PC-3 (cell line): ENCODE results near the gene CCDC38. TPM values are rescaled to one million over a fixed set of nuclear protein-coding genes. Genes with fewer than 3 reads are reported as not detected.

Source experiments
- ATAC-seq: fragments of 200-7000 bp; cut with Tn5 transposase; 2 replicates; pipeline ENCODE4 v1.9.1; 2020; ENCODE audit warnings: mild to moderate bottlenecking, moderate library complexity
- BruUV-seq: library from RNA; stranded (reverse); fragments of 400-500 nt; replicated peaks from 2 replicates; lab custom pipeline; 2021; lab: Mats Ljungman, UMichigan
- CTCF ChIA-PET: fragments of 300-600 bp; sonication (Branson Sonifier 250); formaldehyde crosslinking; loops from one replicate; lab custom pipeline; 2022; ENCODE audit warnings: antibody characterized with exemption; lab: Charles Lee
- POLR2A ChIA-PET: fragments of 300-600 bp; sonication (Branson Sonifier 250); formaldehyde crosslinking; loops from one replicate; lab custom pipeline; 2022; ENCODE audit warnings: antibody characterized with exemption; ENCODE audit not compliant: unreplicated experiment; lab: Charles Lee
- DNase-seq: peaks from one replicate; pipeline ENCODE4 v3.0.0-alpha.2; 2015
- H2AFZ ChIP-seq: fragments of 300-600 bp; sonication (generic); 2 replicates; pipeline ENCODE4 v1.6.0; 2016; ENCODE audit warnings: antibody characterized with exemption, low read length
- H3F3A ChIP-seq: fragments of 300-600 bp; sonication (generic); one replicate; pipeline ENCODE4 v1.6.0; 2017; ENCODE audit warnings: antibody characterized with exemption, low read length, control low read depth, mild to moderate bottlenecking; ENCODE audit not compliant: unreplicated experiment
- H3K27ac ChIP-seq: fragments of 300-600 bp; sonication (generic); 2 replicates; pipeline ENCODE4 v1.5.1; 2016; ENCODE audit warnings: mild to moderate bottlenecking, low read length
- H3K27me3 ChIP-seq: fragments of 300-600 bp; sonication (generic); 2 replicates; pipeline ENCODE4 v1.6.1; 2016; ENCODE audit warnings: low read length, mixed read lengths
- H3K36me3 ChIP-seq: fragments of 300-600 bp; sonication (generic); 2 replicates; pipeline ENCODE4 v1.6.1; 2016; ENCODE audit warnings: low read depth, mixed run types, low read length, mixed read lengths
- H3K4me1 ChIP-seq: fragments of 300-600 bp; sonication (generic); 2 replicates; pipeline ENCODE4 v1.5.1; 2016; ENCODE audit warnings: low read length; ENCODE audit not compliant: insufficient read depth
- H3K4me2 ChIP-seq: fragments of 300-600 bp; sonication (generic); 2 replicates; pipeline ENCODE4 v1.6.0; 2016; ENCODE audit warnings: low read length
- H3K4me3 ChIP-seq: fragments of 300-600 bp; sonication (generic); 2 replicates; pipeline ENCODE4 v1.5.1; 2016; ENCODE audit warnings: mild to moderate bottlenecking, low read length, mixed read lengths
- H3K79me2 ChIP-seq: fragments of 300-600 bp; sonication (generic); 2 replicates; pipeline ENCODE4 v1.6.1; 2017; ENCODE audit warnings: low read length, mixed read lengths
- H3K9ac ChIP-seq: fragments of 300-600 bp; sonication (generic); 2 replicates; pipeline ENCODE4 v1.6.0; 2016; ENCODE audit warnings: mild to moderate bottlenecking, low read length
- H3K9me2 ChIP-seq: fragments of 300-600 bp; sonication (generic); replicated peaks from 2 replicates; pipeline ENCODE4 v1.6.1; 2016; ENCODE audit warnings: mixed run types, low read length, mixed read lengths
- H3K9me3 ChIP-seq: fragments of 300-600 bp; sonication (generic); 2 replicates; pipeline ENCODE4 v1.6.1; 2016; ENCODE audit warnings: low read length, mixed read lengths
- H4K20me1 ChIP-seq: fragments of 300-600 bp; sonication (generic); 2 replicates; pipeline ENCODE4 v1.6.1; 2016; ENCODE audit warnings: low read length, mixed read lengths
- CTCF ChIP-seq: fragments of 300-600 bp; sonication (generic); conservative IDR thresholded peaks from 2 replicates; pipeline ENCODE4 v1.5.1; 2017; ENCODE audit warnings: antibody characterized with exemption, low read depth, mild to moderate bottlenecking, low read length
- EZH2 ChIP-seq: fragments of 300-600 bp; sonication (generic); IDR thresholded peaks from one replicate; pipeline ENCODE4 v1.6.1; 2017; ENCODE audit warnings: antibody characterized with exemption, mild to moderate bottlenecking, low read length; ENCODE audit not compliant: unreplicated experiment
- EZH2phosphoT487 ChIP-seq: fragments of 300-600 bp; sonication (generic); IDR thresholded peaks from 2 replicates; pipeline ENCODE4 v1.6.1; 2018; ENCODE audit warnings: mild to moderate bottlenecking, antibody characterized with exemption, low read length, borderline replicate concordance
- intact Hi-C: fragments of 100-400 bp; cut with micrococcal nuclease; formaldehyde crosslinking; loops from 2 replicates; pipeline ENCODE4 v1.9.0; 2023
- total RNA-seq: library from RNA; depleted of rRNA; stranded (reverse); fragments of >200 nt; gene quantifications from 2 replicates; pipeline ENCODE4 v1.2.3, GENCODE V29; 2014

The CCDC38 gene
- total RNA-seq, 1 experiment from 2014 or later, result not detected

- no peak for TF ChIP-seq EZH2phosphoT487
- TF ChIP-seq EZH2, result no peak
- BruUV-seq, result no TSS peak
- Histone ChIP-seq H3K4me1 (peaks cover 18% of the 10 kb centered on the region), H3K79me2 (peaks cover 34% of the 10 kb centered on the region), H3K4me3 (no peak overlapping the region), H3K27ac (no peak overlapping the region), H2AFZ (no peak overlapping the region), H3K9me3 (no peaks in the 10 kb centered on the region), H4K20me1 (peaks cover 21% of the 10 kb centered on the region), H3K27me3 (no peaks in the 10 kb centered on the region), H3F3A (no peaks in the 10 kb centered on the region), H3K36me3 (peaks cover 15% of the 10 kb centered on the region), H3K4me2 (no peak overlapping the region), H3K9me2 (no peaks in the 10 kb centered on the region), H3K9ac (no peak overlapping the region)
- ChIA-PET POLR2A (interaction anchor here (0.7 kb wide), 1 partner anchor 498 kb away, joined by 5 read pairs; no protein-coding TSS in a partner anchor), CTCF (no interaction called here)
- ATAC-seq (no peak), DNase-seq (no peak)
- intact Hi-C loops, result no loop called here
These were observed 85.3 kb downstream of the CCDC38 start for GRCh38 chr12:95857156-95857555.

DNA sequence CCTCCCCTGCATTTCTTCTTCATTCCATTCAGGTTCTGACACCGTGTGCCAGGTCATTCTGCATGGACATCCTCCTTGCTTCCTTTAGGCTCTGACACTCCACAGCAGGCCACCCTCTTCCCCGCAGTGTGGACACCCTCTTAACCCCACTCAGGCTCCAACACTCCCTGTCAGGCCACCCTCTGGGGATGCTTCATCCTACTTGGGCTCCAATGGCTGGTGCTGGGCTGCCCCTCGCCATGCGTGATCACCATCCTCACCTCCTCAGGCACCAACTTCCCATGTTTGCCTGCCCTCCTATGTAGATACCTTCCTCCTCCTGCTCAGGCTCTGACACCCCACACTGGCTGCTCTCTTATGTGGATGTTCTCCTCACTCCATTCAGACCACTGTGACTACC, 90.3 kb downstream of the CCDC38 start:
- H3K4me3 ChIP-seq, result no peak overlapping the region

GRCh38 chr12:95851606-95852005, 90.8 kb downstream of the CCDC38 start:
- Histone ChIP-seq H3K4me1 (no peaks in the 10 kb centered on the region), H3K9ac (no peak overlapping the region), H3K27me3 (no peaks in the 10 kb centered on the region), H3K27ac (no peak overlapping the region), H3K79me2 (no peaks in the 10 kb centered on the region), H3K9me3 (no peaks in the 10 kb centered on the region), H2AFZ (no peak overlapping the region), H3K36me3 (no peaks in the 10 kb centered on the region), H4K20me1 (no peaks in the 10 kb centered on the region), H3K4me3 (no peak overlapping the region), H3K9me2 (no peaks in the 10 kb centered on the region), H3K4me2 (no peak overlapping the region), H3F3A (no peaks in the 10 kb centered on the region)
- ChIA-PET CTCF (no interaction called here), POLR2A (no interaction called here)
- no peak for TF ChIP-seq EZH2phosphoT487
- TF ChIP-seq EZH2, result no peak
- no peak for TF ChIP-seq CTCF
- no peak for ATAC-seq
- intact Hi-C loops, result no loop called here
- no TSS peak for BruUV-seq
- no peak for DNase-seq

More for the DNA sequence above, 90.3 kb downstream of the CCDC38 start:
- H3K79me2 ChIP-seq, result no peaks in the 10 kb centered on the region
- H2AFZ ChIP-seq, result no peak overlapping the region
- no peaks in the 10 kb centered on the region for H3K4me1 ChIP-seq
- POLR2A ChIA-PET, result no interaction called here
- intact Hi-C loops, result no loop called here
- no peaks in the 10 kb centered on the region for H3K9me2 ChIP-seq
- H3K4me2 ChIP-seq, result no peak overlapping the region
- no peaks in the 10 kb centered on the region for H3F3A ChIP-seq
- H3K9me3 ChIP-seq, result no peaks in the 10 kb centered on the region
- H3K27me3 ChIP-seq, result no peaks in the 10 kb centered on the region
- ATAC-seq (no peak), DNase-seq (no peak)
- H3K9ac ChIP-seq, result no peak overlapping the region
- TF ChIP-seq CTCF (no peak), EZH2phosphoT487 (no peak), EZH2 (no peak)
- no peak overlapping the region for H3K27ac ChIP-seq
- no peaks in the 10 kb centered on the region for H4K20me1 ChIP-seq
- no peaks in the 10 kb centered on the region for H3K36me3 ChIP-seq
- no TSS peak for BruUV-seq
- CTCF ChIA-PET, result no interaction called here
